ENCODE data around the gene RTCB.
"Not testable (repeated sequence)": the region's sequence is repeated elsewhere in the genome, so short reads cannot be mapped to it uniquely, and the experiment has no call there.

RTCB gene

DNA sequence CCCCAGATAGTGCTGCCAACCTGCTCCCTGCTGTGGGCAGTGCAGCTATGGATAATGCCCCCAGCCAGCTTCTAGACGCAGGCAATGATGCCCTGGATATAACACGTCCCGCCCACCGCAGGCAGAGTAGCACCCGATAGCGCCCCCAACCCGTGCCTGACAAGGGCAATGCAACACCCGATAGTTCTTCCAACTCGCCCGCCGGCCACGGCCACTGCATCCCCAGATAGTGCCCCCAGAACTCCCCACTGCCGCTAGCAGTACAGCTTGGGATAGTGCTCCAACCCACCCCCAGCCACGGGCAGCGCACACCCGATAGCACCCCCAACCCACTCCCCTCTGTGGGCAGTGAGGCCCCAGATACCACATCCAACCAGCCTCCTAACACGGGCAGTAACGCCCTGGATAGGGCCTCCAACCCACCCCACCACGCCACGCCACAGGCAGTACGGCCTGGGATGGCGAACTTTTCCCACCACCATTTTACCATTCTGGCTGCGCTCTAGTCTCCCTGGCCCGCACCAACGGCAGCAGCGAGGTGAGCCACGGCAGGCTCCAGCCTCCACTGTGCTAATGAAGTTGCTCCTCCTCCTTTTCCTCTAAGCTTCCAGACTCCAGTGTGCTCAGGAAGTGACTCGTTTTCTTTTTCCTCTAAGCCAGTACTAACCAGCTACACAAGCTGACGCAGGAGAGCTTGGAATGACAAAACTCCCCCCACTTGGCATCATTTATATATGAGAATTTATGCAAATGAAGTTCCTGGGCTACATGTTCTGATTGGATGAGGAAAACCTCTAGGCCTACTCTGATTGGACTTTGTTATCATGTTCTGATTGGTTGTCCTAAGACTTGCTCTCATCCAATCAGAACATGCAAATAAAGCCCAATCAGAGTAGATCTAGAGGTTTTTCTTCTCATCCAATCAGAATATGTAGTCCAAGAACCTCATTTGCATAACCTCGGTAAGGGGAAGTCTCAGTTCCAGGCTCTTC, 57.4 kb downstream of the RTCB start:
- no peak overlapping the region for H3K4me3 ChIP-seq (ENCODE audit: low read depth, low read length)
- no peak for DNase-seq (ENCODE audit: low read depth)
- TF ChIP-seq, protein P1, sequence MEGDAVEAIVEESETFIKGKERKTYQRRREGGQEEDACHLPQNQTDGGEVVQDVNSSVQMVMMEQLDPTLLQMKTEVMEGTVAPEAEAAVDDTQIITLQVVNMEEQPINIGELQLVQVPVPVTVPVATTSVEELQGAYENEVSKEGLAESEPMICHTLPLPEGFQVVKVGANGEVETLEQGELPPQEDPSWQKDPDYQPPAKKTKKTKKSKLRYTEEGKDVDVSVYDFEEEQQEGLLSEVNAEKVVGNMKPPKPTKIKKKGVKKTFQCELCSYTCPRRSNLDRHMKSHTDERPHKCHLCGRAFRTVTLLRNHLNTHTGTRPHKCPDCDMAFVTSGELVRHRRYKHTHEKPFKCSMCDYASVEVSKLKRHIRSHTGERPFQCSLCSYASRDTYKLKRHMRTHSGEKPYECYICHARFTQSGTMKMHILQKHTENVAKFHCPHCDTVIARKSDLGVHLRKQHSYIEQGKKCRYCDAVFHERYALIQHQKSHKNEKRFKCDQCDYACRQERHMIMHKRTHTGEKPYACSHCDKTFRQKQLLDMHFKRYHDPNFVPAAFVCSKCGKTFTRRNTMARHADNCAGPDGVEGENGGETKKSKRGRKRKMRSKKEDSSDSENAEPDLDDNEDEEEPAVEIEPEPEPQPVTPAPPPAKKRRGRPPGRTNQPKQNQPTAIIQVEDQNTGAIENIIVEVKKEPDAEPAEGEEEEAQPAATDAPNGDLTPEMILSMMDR (IDR thresholded peaks at IDR 0.05; ENCODE audit: insufficient read depth, low read depth, low read length, missing control alignments) = no peak

DNA sequence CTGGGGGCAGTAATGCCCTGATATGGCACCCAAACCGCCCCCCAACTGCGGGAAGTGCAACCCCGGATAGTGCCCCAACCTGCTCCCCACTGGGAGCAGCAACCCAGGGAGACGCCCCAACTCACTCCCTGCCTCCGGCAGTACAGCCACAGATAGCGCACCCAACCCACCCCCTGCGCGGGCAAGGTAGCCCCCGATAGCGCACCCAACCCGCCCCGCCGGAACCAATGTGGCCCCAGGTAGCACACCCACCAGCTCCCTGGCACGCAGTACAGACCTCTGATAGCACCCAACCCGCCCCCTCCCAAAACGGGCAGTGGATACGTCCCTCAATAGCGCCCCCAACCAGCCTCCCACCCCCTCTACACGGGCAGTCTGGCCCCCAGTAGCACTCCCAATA, 58.2 kb downstream of the RTCB start:
- H3K4me3 ChIP-seq (ENCODE audit: low read depth, low read length) = no peak overlapping the region
- TF ChIP-seq, protein P1 (IDR thresholded peaks at IDR 0.05; ENCODE audit: insufficient read depth, low read depth, low read length, missing control alignments) = no peak
- no peak for DNase-seq (ENCODE audit: low read depth)

DNA sequence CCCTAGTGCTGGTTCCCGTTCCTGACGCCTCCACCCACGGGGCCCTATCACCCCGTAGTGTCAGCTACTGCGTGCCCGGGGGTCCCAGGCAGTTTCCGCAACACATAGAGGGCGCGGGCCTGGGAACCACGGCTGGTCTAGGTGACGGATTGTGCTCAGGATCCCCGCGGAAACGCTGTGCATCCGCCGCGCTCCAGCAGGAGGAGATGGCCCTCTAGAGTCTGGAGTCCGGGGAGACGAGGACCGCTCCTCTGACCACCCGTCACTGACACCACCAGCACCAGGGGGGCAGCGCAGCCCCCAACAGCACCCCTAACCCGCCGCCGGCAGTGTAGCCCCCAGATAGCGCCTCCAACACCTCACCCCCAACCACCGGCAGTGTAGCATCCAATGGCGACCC, 58.8 kb downstream of the RTCB start:
- TF ChIP-seq, protein P1 (IDR thresholded peaks at IDR 0.05; ENCODE audit: insufficient read depth, low read depth, low read length, missing control alignments) = no peak
- DNase-seq (ENCODE audit: low read depth) = no peak

DNA sequence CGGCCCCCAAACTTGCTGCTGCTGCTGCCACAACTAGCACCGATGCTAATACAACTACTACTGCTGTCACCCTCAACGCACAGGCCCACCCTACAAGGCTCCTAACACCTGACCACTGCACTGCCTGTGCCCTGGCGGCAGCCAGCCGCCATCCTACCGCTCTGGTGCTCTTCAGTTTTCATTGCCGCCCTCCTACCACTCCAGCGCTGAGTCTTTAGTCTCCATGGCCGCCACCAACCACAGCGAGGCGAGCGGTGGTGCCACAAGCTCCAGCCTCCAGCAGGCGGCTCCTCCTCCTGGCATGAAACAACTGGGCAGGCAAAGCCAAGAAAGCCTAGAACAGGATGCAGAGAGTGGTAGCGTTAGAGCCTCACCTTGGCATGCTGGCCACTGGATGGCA, 59.4 kb downstream of the RTCB start:
- no peak for DNase-seq (ENCODE audit: low read depth)
- TF ChIP-seq, protein P1 (IDR thresholded peaks at IDR 0.05; ENCODE audit: insufficient read depth, low read depth, low read length, missing control alignments) = no peak
- no peak overlapping the region for H3K4me3 ChIP-seq (ENCODE audit: low read depth, low read length)

More for the DNA sequence above, 58.8 kb downstream of the RTCB start:
- no peak overlapping the region for H3K4me3 ChIP-seq (ENCODE audit: low read depth, low read length)

DNA sequence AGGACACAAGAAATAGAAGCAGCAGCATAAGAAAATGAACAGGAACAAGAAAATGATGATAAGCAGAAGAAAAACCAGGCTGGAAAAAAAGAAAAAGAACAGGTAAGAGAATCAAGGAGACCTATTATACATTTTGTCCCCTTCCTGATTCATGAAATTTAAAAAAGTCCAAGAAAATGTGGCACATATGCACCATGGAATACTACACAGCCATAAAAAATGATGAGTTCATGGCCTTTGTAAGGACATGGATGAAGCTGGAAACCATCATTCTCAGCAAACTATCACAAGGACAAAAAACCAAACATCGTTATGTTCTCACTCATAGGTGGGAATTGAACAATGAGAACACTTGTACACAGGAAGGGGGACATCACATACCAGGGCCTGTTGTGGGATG, 60.2 kb downstream of the RTCB start:
- DNase-seq (ENCODE audit: low read depth); H3K4me3 ChIP-seq (ENCODE audit: low read depth, low read length): not testable (repeated sequence)

DNA sequence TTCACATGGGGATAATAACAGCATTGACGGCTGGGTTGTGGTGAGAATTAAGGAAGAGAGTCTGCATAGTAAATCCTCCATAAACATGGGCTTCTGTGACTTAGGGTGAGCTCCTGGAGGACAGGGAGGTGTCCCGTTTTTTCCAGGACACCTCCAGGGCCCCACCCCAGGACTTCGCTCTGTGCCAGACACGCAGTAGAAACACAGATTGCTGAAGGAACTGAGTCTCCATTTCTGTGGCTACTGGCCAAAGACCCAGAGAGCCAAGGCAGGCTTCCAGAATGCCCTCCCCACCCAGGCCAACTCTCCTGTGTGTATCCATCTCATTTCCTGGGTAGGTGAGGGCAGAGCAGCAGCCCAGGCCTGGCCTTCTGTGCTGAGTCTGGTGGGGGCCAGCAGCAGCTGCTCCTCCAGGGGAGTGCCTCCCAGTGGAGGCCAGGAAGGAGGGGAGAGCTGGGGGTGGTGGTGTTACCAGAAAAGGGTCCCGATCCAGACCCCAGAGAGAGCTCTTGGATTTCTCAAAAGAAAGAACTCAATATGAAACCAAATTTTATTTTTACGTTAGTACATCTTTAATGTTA, 63.9 kb downstream of the RTCB start:
- DNase-seq (ENCODE audit: low read depth) = no peak
- TF ChIP-seq, protein P1 (IDR thresholded peaks at IDR 0.05; ENCODE audit: insufficient read depth, low read depth, low read length, missing control alignments) = no peak
- H3K4me3 ChIP-seq (ENCODE audit: low read depth, low read length) = no peak overlapping the region

DNA sequence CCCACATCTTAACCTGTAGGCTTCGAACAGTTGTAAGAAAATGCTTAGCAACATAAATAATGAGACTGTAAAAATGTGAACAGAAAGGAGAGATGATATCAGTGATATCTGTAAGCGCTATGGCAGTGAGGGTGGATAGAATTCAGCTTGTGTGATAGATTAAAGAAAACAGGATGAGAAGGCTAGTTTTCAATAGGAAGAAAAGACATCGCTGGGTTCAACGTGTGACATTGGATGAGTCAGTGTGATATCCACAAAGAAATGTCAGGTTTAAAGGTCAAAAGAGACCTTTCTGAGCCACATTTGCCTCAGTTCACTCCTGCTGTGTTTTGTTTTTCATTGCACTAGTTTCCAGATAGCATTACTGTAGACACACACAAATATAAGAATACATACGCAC, 68.1 kb downstream of the RTCB start:
- TF ChIP-seq, protein P1 (IDR thresholded peaks at IDR 0.05; ENCODE audit: insufficient read depth, low read depth, low read length, missing control alignments) = no peak
- DNase-seq (ENCODE audit: low read depth) = no peak

More for the DNA sequence above, 68.1 kb downstream of the RTCB start:
- H3K4me3 ChIP-seq (ENCODE audit: low read depth, low read length) = no peak overlapping the region

Measured in GM12865 (cell line).